ENCODE data around the gene MRTFA. TPM values are rescaled to one million over a fixed set of nuclear protein-coding genes. Genes with fewer than 3 reads are reported as not detected.
"Not testable (repeated sequence)": the region's sequence is repeated elsewhere in the genome, so short reads cannot be mapped to it uniquely, and the experiment has no call there.

The MRTFA gene
- total RNA-seq, 1 donor from 2014 or later = 71.3 TPM

GRCh38 chr22:40660730-40661129, 24.2 kb upstream of the MRTFA start:
- intact Hi-C loops (cut with micrococcal nuclease) = no loop called here

GRCh38 chr22:40659166-40659565, 22.6 kb upstream of the MRTFA start:
- intact Hi-C loops (cut with micrococcal nuclease) = no loop called here

- intact Hi-C loops (cut with micrococcal nuclease) = not testable (repeated sequence)
These were observed 20.1 kb upstream of the MRTFA start for GRCh38 chr22:40656651-40657050.

GRCh38 chr22:40655941-40656340, 19.4 kb upstream of the MRTFA start:
- intact Hi-C loops (cut with micrococcal nuclease) = not testable (repeated sequence)

GRCh38 chr22:40654522-40655167, 18.1 kb upstream of the MRTFA start:
- intact Hi-C loops (cut with micrococcal nuclease) = no loop called here

GRCh38 chr22:40653361-40653760, 16.8 kb upstream of the MRTFA start:
- intact Hi-C loops (cut with micrococcal nuclease) = no loop called here

- intact Hi-C loops (cut with micrococcal nuclease) = no loop called here
These were observed 15.3 kb upstream of the MRTFA start for GRCh38 chr22:40651563-40652501.

- intact Hi-C loops (cut with micrococcal nuclease) = no loop called here
These were observed 14.5 kb upstream of the MRTFA start for GRCh38 chr22:40651057-40651456.

- intact Hi-C loops (cut with micrococcal nuclease) = loop anchor here (10.0 kb wide), 1 partner anchor 246 kb away; no protein-coding TSS in a partner anchor
These were observed 11.9 kb upstream of the MRTFA start for GRCh38 chr22:40648386-40648785.

- intact Hi-C loops (cut with micrococcal nuclease) = loop anchor here (1.0 to 10.0 kb wide), 5 partner anchors 9 to 249 kb away; partner anchors contain the start of gene MRTFA
These were observed 9.2 kb upstream of the MRTFA start for GRCh38 chr22:40645579-40646197.

- intact Hi-C loops (cut with micrococcal nuclease) = loop anchor here (10.0 kb wide), 1 partner anchor 252 kb away; no protein-coding TSS in a partner anchor
These were observed 5.8 kb upstream of the MRTFA start for GRCh38 chr22:40642316-40642715.

GRCh38 chr22:40641269-40641668, 4.8 kb upstream of the MRTFA start:
- intact Hi-C loops (cut with micrococcal nuclease) = loop anchor here (10.0 kb wide), 1 partner anchor 254 kb away; no protein-coding TSS in a partner anchor

- intact Hi-C loops (cut with micrococcal nuclease) = loop anchor here (5.0 to 10.0 kb wide), 3 partner anchors 56 to 807 kb away; partner anchors contain the start of gene TOB2
These were observed 1.7 kb upstream of the MRTFA start for GRCh38 chr22:40638261-40638660.

- intact Hi-C loops (cut with micrococcal nuclease) = loop anchor here (1.0 to 10.0 kb wide), 7 partner anchors 55 to 807 kb away; partner anchors contain the start of genes SLC25A17, ST13 and TOB2
These were observed 948 bp upstream of the MRTFA start for GRCh38 chr22:40637183-40638150.

- intact Hi-C loops (cut with micrococcal nuclease) = loop anchor here (1.0 to 10.0 kb wide), 9 partner anchors 10 to 809 kb away; partner anchors contain the start of genes RBX1, SGSM3, SLC25A17 and TOB2
These were observed 559 bp downstream of the MRTFA start for GRCh38 chr22:40635940-40636379.

GRCh38 chr22:40635043-40635939, 1.2 kb downstream of the MRTFA start:
- intact Hi-C loops (cut with micrococcal nuclease) = loop anchor here (5.0 to 10.0 kb wide), 3 partner anchors 53 to 810 kb away; partner anchors contain the start of gene TOB2

- intact Hi-C loops (cut with micrococcal nuclease) = loop anchor here (10.0 kb wide), 1 partner anchor 810 kb away; the partner anchor contains the start of gene TOB2
These were observed 2.2 kb downstream of the MRTFA start for GRCh38 chr22:40634119-40634903.

- intact Hi-C loops (cut with micrococcal nuclease) = loop anchor here (10.0 kb wide), 1 partner anchor 812 kb away; the partner anchor contains the start of gene TOB2
These were observed 3.5 kb downstream of the MRTFA start for GRCh38 chr22:40633036-40633435.

Data from T-helper 2 cell treated with Interferon-gamma antibody and Interleukin-4, amounts not matched to agents 100 ng/mL and 5 ng/mL, for 36 hours (primary cell).